Testis (tissue), 2 donors: ENCODE data around the gene ROBO4.

Source experiments
- CTCF ChIP-seq, 3 experiments: fragments of 450-650 bp in 2 of 3; fragments of 200-600 bp in 1 of 3; sonication (generic) in 1 of 3; IDR thresholded peaks; one replicate each; pipeline ENCODE4 v1.5.1; 2016 to 2019; ENCODE audit warnings: antibody characterized with exemption in 3 of 3, mild to moderate bottlenecking in 2 of 3, moderate library complexity in 1 of 3
- POLR2A ChIP-seq: fragments of 450-650 bp; IDR thresholded peaks from one replicate; pipeline ENCODE4 v1.6.1; 2017; ENCODE audit warnings: antibody characterized with exemption, mild to moderate bottlenecking, moderate library complexity

GRCh38 chr11:124886476-124886875 is 11.2 kb downstream of the ROBO4 start:
- TF ChIP-seq CTCF (IDR thresholded peaks at IDR 0.05) (no peak), POLR2A (no peak)
